OCI-LY7 (cell line): ENCODE data around the gene ATP5F1D. TPM values are rescaled to one million over a fixed set of nuclear protein-coding genes. Genes with fewer than 3 reads are reported as not detected.

Source experiments
- BruUV-seq: library from RNA; stranded (reverse); fragments of 400-500 nt; replicated peaks from 2 replicates; lab custom pipeline; 2021; lab: Mats Ljungman, UMichigan
- CTCF ChIA-PET: fragments of 300-600 bp; sonication (Branson Sonifier 250); formaldehyde crosslinking; loops from one replicate; lab custom pipeline; 2022; ENCODE audit warnings: antibody characterized with exemption; ENCODE audit not compliant: unreplicated experiment; lab: Charles Lee
- POLR2A ChIA-PET: fragments of 300-600 bp; sonication (Branson Sonifier 250); formaldehyde crosslinking; loops from one replicate; lab custom pipeline; 2022; ENCODE audit warnings: antibody characterized with exemption; lab: Charles Lee
- DNase-seq: peaks from one replicate; pipeline ENCODE4 v3.0.0-alpha.2; 2015; ENCODE audit warnings: low spot score
- H2AFZ ChIP-seq: fragments of 200-600 bp; sonication (generic), shearing (Covaris generic); 2 replicates; pipeline ENCODE4 v1.6.1; 2014; ENCODE audit warnings: mild to moderate bottlenecking, antibody characterized with exemption, low read length, moderate library complexity
- H3K27ac ChIP-seq: fragments of 200-600 bp; sonication (generic); 2 replicates; pipeline ENCODE4 v1.5.1; 2014; ENCODE audit warnings: mixed run types, low read depth, mild to moderate bottlenecking, moderate library complexity, low read length, inconsistent platforms; ENCODE audit not compliant: poor library complexity, severe bottlenecking
- H3K36me3 ChIP-seq: fragments of 200-600 bp; sonication (generic); 2 replicates; pipeline ENCODE4 v1.6.1; 2014; ENCODE audit warnings: mild to moderate bottlenecking, antibody characterized with exemption, low read length, moderate library complexity, mixed read lengths; ENCODE audit not compliant: insufficient read depth
- H3K4me1 ChIP-seq: fragments of 200-600 bp; sonication (generic); 2 replicates; pipeline ENCODE4 v1.5.1; 2014; ENCODE audit warnings: mild to moderate bottlenecking, low read length; ENCODE audit not compliant: insufficient read depth, poor library complexity, severe bottlenecking
- H3K4me2 ChIP-seq: fragments of 200-600 bp; sonication (generic); 2 replicates; pipeline ENCODE4 v1.6.1; 2014; ENCODE audit warnings: mild to moderate bottlenecking, low read length
- H3K4me3 ChIP-seq: fragments of 200-600 bp; sonication (generic); 2 replicates; pipeline ENCODE4 v1.5.1; 2014; ENCODE audit warnings: mild to moderate bottlenecking, low read depth, low read length; ENCODE audit not compliant: poor library complexity, severe bottlenecking
- H3K79me2 ChIP-seq: fragments of 200-600 bp; sonication (generic); 2 replicates; pipeline ENCODE4 v1.6.1; 2016; ENCODE audit warnings: low read depth, mild to moderate bottlenecking, low read length, moderate library complexity, mixed read lengths; ENCODE audit not compliant: insufficient read depth
- H3K9me2 ChIP-seq: fragments of 200-600 bp; sonication (generic); 2 replicates; pipeline ENCODE4 v1.6.1; 2016; ENCODE audit warnings: mild to moderate bottlenecking, low read length, mixed read lengths; ENCODE audit not compliant: insufficient read depth
- H3K9me3 ChIP-seq: fragments of 200-600 bp; sonication (generic); 2 replicates; pipeline ENCODE4 v1.6.1; 2014; ENCODE audit warnings: mild to moderate bottlenecking, mixed run types, low read length, mixed read lengths
- H4K20me1 ChIP-seq: fragments of 200-600 bp; sonication (generic); 2 replicates; pipeline ENCODE4 v1.6.1; 2014; ENCODE audit warnings: mild to moderate bottlenecking, antibody characterized with exemption, low read length, moderate library complexity, mixed read lengths; ENCODE audit not compliant: insufficient read depth
- EZH2phosphoT487 ChIP-seq: fragments of 200-600 bp; sonication (generic); IDR thresholded peaks from 2 replicates; pipeline ENCODE4 v1.6.1; 2018; ENCODE audit warnings: low read depth, borderline replicate concordance, mild to moderate bottlenecking, mixed run types, antibody characterized with exemption, low read length, moderate library complexity, mixed read lengths
- intact Hi-C: fragments of 100-400 bp; cut with micrococcal nuclease; formaldehyde crosslinking; loops from one replicate; pipeline ENCODE4 v1.10.0; 2022; ENCODE audit not compliant: unreplicated experiment
- total RNA-seq, 2 experiments: library from RNA; depleted of rRNA in 1 of 2; stranded (reverse); fragments of >200 nt in 1 of 2; shearing (Covaris generic) in 1 of 2; gene quantifications; 2 replicates each; pipeline ENCODE4 v1.2.3, GENCODE V29; 2014 to 2022
- TF ChIP-seq, protein P1 (sequence below): fragments of 200-600 bp; sonication (generic); conservative IDR thresholded peaks from 2 replicates; pipeline ENCODE4 v1.5.1; 2014; ENCODE audit warnings: mild to moderate bottlenecking, antibody characterized with exemption, low read length, moderate library complexity, mixed read lengths

ATP5F1D gene
- total RNA-seq, 2 experiments from 2014 or later, result 51.8 to 266 TPM

DNA sequence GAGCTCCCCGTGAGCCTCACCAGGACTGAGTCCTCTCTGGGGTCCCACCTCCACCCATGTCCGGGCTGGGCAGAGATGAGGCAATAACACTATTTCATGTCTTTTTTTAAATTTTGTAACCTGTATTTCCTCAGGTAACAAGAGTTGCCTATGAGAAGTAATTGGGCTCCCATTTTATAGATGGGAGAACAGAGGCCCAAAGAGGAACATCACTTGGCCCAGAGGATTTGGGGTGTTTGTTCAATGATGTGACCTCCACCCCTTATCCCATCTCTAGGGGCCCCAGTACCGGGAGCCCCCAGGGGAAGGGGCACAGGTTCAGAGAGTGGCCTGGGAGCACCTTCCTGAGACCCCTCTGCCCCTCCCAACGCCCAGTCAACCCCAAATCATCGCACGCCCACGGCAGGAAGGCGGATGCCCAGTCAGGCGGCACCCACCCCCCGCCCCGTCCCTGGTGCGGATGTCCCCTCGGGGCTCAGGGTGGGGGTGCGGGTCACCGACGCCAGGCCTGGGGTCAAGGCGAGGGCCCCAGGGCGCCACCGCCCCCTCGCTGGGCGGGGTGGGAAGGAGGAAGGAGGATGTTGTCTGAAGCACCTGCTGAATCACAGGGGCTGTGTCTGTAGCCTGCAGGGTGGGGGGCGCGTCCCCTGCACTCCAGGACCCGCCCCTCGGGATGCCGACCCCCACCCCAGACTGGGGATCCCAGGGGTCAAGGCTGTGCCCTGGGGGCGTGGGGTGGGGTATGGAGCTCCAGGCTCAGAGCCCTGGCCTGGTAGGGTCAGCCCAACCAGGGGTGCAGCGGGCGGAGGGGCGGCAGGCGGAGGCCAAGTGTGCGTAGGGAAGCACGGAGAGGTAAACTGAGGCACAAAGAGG lies 18.6 kb downstream of the ATP5F1D start:
- peak overlapping the region; percentile 90 for H3K4me2 ChIP-seq
- H4K20me1 ChIP-seq, result no peaks in the 10 kb centered on the region
- ChIA-PET POLR2A (interaction anchor here (1.0 kb wide), 1 partner anchor 9 kb away, joined by 4 read pairs; no protein-coding TSS in a partner anchor), CTCF (no interaction called here)
- H3K9me2 ChIP-seq, result no peaks in the 10 kb centered on the region
- no peak overlapping the region for H2AFZ ChIP-seq
- H3K79me2 ChIP-seq, result peaks cover 27% of the 10 kb centered on the region; the same call in 1 of the 2 replicates
- H3K9me3 ChIP-seq, result no peaks in the 10 kb centered on the region
- H3K4me3 ChIP-seq, result peak overlapping the region; percentile 78
- peaks cover 38% of the 10 kb centered on the region for H3K36me3 ChIP-seq
- BruUV-seq, result no TSS peak
- intact Hi-C loops, result loop anchor here (10.0 kb wide), 1 partner anchor 235 kb away; the partner anchor contains the start of genes CNN2, RNU6-2 and TMEM259
- H3K4me1 ChIP-seq, result peaks cover 67% of the 10 kb centered on the region
- DNase-seq, result peak; percentile 64
- TF ChIP-seq, protein P1, sequence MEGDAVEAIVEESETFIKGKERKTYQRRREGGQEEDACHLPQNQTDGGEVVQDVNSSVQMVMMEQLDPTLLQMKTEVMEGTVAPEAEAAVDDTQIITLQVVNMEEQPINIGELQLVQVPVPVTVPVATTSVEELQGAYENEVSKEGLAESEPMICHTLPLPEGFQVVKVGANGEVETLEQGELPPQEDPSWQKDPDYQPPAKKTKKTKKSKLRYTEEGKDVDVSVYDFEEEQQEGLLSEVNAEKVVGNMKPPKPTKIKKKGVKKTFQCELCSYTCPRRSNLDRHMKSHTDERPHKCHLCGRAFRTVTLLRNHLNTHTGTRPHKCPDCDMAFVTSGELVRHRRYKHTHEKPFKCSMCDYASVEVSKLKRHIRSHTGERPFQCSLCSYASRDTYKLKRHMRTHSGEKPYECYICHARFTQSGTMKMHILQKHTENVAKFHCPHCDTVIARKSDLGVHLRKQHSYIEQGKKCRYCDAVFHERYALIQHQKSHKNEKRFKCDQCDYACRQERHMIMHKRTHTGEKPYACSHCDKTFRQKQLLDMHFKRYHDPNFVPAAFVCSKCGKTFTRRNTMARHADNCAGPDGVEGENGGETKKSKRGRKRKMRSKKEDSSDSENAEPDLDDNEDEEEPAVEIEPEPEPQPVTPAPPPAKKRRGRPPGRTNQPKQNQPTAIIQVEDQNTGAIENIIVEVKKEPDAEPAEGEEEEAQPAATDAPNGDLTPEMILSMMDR, result no peak
- TF ChIP-seq EZH2phosphoT487, result no peak
- peak overlapping the region; percentile 87 for H3K27ac ChIP-seq

DNA sequence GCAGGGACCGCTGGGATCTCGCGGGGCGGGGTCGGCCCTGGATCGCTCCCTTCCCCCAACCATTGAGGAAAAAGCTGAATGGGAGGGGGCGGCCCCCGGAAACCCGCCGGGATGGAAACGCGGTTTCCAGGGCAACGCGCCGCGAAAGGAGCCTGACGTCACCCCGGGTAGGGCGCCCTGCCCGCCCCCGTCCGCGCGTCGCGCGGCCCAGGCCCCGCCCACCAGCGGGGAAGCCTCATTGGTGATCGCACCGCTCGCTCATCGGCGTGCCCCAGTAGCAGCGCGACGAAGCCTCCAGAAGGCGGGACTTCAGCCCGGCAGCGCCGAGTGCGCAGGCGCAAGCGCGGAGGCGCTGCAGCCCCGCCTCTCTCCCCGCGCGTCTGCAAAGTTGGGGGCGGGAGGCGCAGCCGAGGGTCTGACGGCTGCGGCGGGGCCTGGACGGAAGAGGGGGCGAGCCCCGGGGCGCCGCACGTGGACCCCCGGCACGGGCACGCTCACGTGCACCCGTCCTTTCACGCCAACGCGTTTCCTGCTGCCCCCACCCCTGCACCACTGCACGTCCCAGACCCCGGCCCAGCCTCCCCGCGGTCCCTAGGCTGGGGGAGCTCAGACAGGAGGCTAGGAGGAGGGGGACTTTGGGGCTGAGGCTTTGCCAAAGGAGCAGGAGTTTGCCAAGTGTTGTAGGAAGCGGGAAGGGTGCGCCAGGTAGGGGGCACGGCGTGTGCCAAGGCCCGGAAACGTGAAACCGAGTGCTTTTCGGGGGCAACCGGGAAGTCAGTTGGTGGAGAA lies 19.4 kb downstream of the ATP5F1D start:
- Histone ChIP-seq H3K36me3 (peaks cover 29% of the 10 kb centered on the region), H3K4me2 (peak overlapping the region; percentile 90), H3K27ac (peak overlapping the region; percentile 93), H4K20me1 (no peaks in the 10 kb centered on the region), H3K9me2 (no peaks in the 10 kb centered on the region), H3K79me2 (peaks cover 27% of the 10 kb centered on the region; the same call in 1 of the 2 replicates), H3K4me1 (peaks cover 70% of the 10 kb centered on the region), H3K9me3 (no peaks in the 10 kb centered on the region), H3K4me3 (peak overlapping the region; percentile 78), H2AFZ (no peak overlapping the region)
- no peak for TF ChIP-seq EZH2phosphoT487
- TF ChIP-seq, protein P1, result no peak
- intact Hi-C loops, result loop anchor here (1.0 to 10.0 kb wide), 2 partner anchors 8 to 236 kb away; partner anchors contain the start of genes CNN2, RNU6-2 and TMEM259
- ChIA-PET POLR2A (no interaction called here), CTCF (interaction anchor here (0.6 kb wide), 1 partner anchor 193 kb away, joined by 3 read pairs; no protein-coding TSS in a partner anchor)
- DNase-seq, result peak; percentile 99
- BruUV-seq, result no TSS peak
